Sigmoid colon (tissue), 4 donors: Measurements from ENCODE around the gene HDAC9.

ENCODE experiments used
- CTCF ChIP-seq, 4 experiments: fragments of 450-650 bp in 3 of 4; fragments of 200-600 bp in 1 of 4; IDR thresholded peaks; one replicate each; pipeline ENCODE4 v1.5.1; 2016 to 2019; ENCODE audit warnings: antibody characterized with exemption in 4 of 4, mild to moderate bottlenecking in 3 of 4, moderate library complexity in 2 of 4
- EP300 ChIP-seq, 4 donors: sonication (generic); formaldehyde crosslinking; IDR thresholded peaks; one replicate each; pipeline ENCODE4 v1.6.1; 2017; ENCODE audit warnings: antibody characterized with exemption in 4 of 4
- POLR2A ChIP-seq, 2 donors: fragments of 450-650 bp; IDR thresholded peaks; one replicate each; pipeline ENCODE4 v1.6.1; 2016; ENCODE audit warnings: antibody characterized with exemption in 2 of 2, mild to moderate bottlenecking in 2 of 2, moderate library complexity in 2 of 2

- TF ChIP-seq EP300 (IDR thresholded peaks at IDR 0.05) (no peak), CTCF (IDR thresholded peaks at IDR 0.05) (no peak), POLR2A (IDR thresholded peaks at IDR 0.05) (no peak)
These were observed 395.5 kb downstream of the HDAC9 start for GRCh38 chr7:18890885-18891621.
